Loucy (cell line): ENCODE measurements around the gene HDX.

Source experiments
- H2AFZ ChIP-seq: fragments of 200-600 bp; sonication (generic); 2 replicates; pipeline ENCODE4 v1.6.0; 2016; ENCODE audit warnings: antibody characterized with exemption, mild to moderate bottlenecking, low read length, moderate library complexity
- H3F3A ChIP-seq: fragments of 200-600 bp; 2 replicates; pipeline ENCODE4 v1.6.0; 2016; ENCODE audit warnings: antibody characterized with exemption, low read depth, mild to moderate bottlenecking
- H3K27me3 ChIP-seq: fragments of 200-600 bp; sonication (generic); 2 replicates; pipeline ENCODE4 v1.6.1; 2014; ENCODE audit warnings: low read length, mild to moderate bottlenecking; ENCODE audit not compliant: insufficient read depth, poor library complexity, severe bottlenecking
- H3K36me3 ChIP-seq: fragments of 200-600 bp; sonication (generic); 2 replicates; pipeline ENCODE4 v1.6.1; 2016; ENCODE audit warnings: low read length; ENCODE audit not compliant: insufficient read depth
- H3K4me1 ChIP-seq: fragments of 200-600 bp; sonication (generic); 2 replicates; pipeline ENCODE4 v1.5.1; 2014; ENCODE audit warnings: low read length, mild to moderate bottlenecking; ENCODE audit not compliant: insufficient read depth, poor library complexity, severe bottlenecking
- H3K4me2 ChIP-seq: fragments of 200-600 bp; sonication (generic); 2 replicates; pipeline ENCODE4 v1.6.0; 2014; ENCODE audit warnings: antibody characterized with exemption, low read length, low read depth, mild to moderate bottlenecking; ENCODE audit not compliant: poor library complexity, severe bottlenecking
- H3K4me3 ChIP-seq: fragments of 200-600 bp; sonication (generic); 2 replicates; pipeline ENCODE4 v1.5.1; 2014; ENCODE audit warnings: low read length, mild to moderate bottlenecking, mixed read lengths; ENCODE audit not compliant: poor library complexity, severe bottlenecking
- H3K79me2 ChIP-seq: fragments of 200-600 bp; sonication (generic); 2 replicates; pipeline ENCODE4 v1.6.1; 2014; ENCODE audit warnings: low read length; ENCODE audit not compliant: insufficient read depth
- H3K9ac ChIP-seq: fragments of 200-600 bp; sonication (generic); 2 replicates; pipeline ENCODE4 v1.6.0; 2014; ENCODE audit warnings: mild to moderate bottlenecking, low read depth, low read length, moderate library complexity; ENCODE audit not compliant: poor library complexity, severe bottlenecking
- H3K9me2 ChIP-seq: fragments of 200-600 bp; sonication (generic); replicated peaks from 2 replicates; pipeline ENCODE4 v1.6.1; 2016; ENCODE audit warnings: low read depth, low read length, mixed read lengths
- H3K9me3 ChIP-seq: fragments of 200-600 bp; sonication (generic); 2 replicates; pipeline ENCODE4 v1.6.1; 2014; ENCODE audit warnings: mild to moderate bottlenecking, antibody characterized with exemption, low read length, low read depth; ENCODE audit not compliant: insufficient read depth
- H4K20me1 ChIP-seq: fragments of 200-600 bp; sonication (generic); 2 replicates; pipeline ENCODE4 v1.6.0; 2014; ENCODE audit warnings: antibody characterized with exemption, low read length, mild to moderate bottlenecking; ENCODE audit not compliant: insufficient read depth, poor library complexity, severe bottlenecking
- EZH2phosphoT487 ChIP-seq: fragments of 200-600 bp; IDR thresholded peaks from 2 replicates; pipeline ENCODE4 v1.6.1; 2018; ENCODE audit warnings: antibody characterized with exemption, mild to moderate bottlenecking, moderate library complexity, borderline replicate concordance
- TF ChIP-seq, protein P1 (sequence below): fragments of 200-600 bp; sonication (generic); conservative IDR thresholded peaks from 2 replicates; pipeline ENCODE4 v1.5.1; 2014; ENCODE audit warnings: mild to moderate bottlenecking, antibody characterized with exemption, low read length

HDX gene

DNA sequence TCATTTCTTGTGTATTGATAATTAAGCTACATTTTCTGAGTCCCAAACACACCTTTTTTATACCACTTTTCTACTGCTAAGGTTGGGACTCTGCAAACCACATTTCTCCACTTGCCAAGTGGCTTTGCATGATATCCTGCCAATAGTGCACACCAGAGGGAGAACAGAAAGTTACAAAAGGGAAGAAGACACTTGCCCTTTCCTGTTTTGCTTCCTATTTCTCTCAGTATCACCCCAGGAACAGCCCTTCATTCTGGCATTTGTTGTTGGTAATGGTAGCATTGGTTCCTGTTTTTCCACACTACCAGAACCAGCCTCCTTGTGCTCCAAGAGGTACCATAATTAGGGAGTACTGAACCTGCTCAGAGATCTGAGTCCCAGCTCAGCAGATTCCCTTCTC lies 87.1 kb downstream of the HDX start:
- Histone ChIP-seq H3K79me2 (no peaks in the 10 kb centered on the region), H3K36me3 (no peaks in the 10 kb centered on the region), H3K9ac (no peak overlapping the region), H2AFZ (no peak overlapping the region), H3K4me3 (no peak overlapping the region), H4K20me1 (no peaks in the 10 kb centered on the region), H3F3A (no peaks in the 10 kb centered on the region), H3K9me2 (no peaks in the 10 kb centered on the region), H3K4me2 (no peak overlapping the region), H3K27me3 (no peaks in the 10 kb centered on the region), H3K9me3 (no peaks in the 10 kb centered on the region), H3K4me1 (no peaks in the 10 kb centered on the region)
- TF ChIP-seq, protein P1, sequence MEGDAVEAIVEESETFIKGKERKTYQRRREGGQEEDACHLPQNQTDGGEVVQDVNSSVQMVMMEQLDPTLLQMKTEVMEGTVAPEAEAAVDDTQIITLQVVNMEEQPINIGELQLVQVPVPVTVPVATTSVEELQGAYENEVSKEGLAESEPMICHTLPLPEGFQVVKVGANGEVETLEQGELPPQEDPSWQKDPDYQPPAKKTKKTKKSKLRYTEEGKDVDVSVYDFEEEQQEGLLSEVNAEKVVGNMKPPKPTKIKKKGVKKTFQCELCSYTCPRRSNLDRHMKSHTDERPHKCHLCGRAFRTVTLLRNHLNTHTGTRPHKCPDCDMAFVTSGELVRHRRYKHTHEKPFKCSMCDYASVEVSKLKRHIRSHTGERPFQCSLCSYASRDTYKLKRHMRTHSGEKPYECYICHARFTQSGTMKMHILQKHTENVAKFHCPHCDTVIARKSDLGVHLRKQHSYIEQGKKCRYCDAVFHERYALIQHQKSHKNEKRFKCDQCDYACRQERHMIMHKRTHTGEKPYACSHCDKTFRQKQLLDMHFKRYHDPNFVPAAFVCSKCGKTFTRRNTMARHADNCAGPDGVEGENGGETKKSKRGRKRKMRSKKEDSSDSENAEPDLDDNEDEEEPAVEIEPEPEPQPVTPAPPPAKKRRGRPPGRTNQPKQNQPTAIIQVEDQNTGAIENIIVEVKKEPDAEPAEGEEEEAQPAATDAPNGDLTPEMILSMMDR, result no peak
- TF ChIP-seq EZH2phosphoT487, result no peak

DNA sequence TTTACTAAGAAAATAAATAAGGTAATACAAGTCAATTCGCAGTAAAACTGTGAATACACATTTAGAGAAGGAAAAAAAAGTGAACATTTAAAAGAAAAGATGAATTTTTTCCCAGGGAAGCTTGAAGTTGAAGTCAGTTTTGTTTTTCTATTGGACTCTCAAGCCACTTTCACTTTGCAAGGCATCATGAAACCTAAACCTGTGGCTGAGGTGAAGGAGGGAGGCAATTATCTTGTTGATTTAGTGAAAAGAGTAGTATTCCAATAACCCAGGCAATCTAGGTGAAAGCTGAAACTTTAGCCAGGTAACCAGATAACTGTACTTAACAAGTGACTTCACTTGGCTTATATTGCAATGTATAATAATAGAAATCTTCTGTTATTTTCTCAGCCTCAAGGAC lies 138.6 kb downstream of the HDX start:
- TF ChIP-seq EZH2phosphoT487, result no peak
- TF ChIP-seq, protein P1, result no peak
- no peaks in the 10 kb centered on the region for H3K36me3 ChIP-seq
- no peaks in the 10 kb centered on the region for H3K4me1 ChIP-seq
- no peaks in the 10 kb centered on the region for H3K9me2 ChIP-seq
- no peaks in the 10 kb centered on the region for H3F3A ChIP-seq
- H3K79me2 ChIP-seq, result no peaks in the 10 kb centered on the region
- no peak overlapping the region for H3K4me2 ChIP-seq
- no peaks in the 10 kb centered on the region for H3K27me3 ChIP-seq
- no peak overlapping the region for H2AFZ ChIP-seq
- no peak overlapping the region for H3K4me3 ChIP-seq
- H4K20me1 ChIP-seq, result no peaks in the 10 kb centered on the region
- no peaks in the 10 kb centered on the region for H3K9me3 ChIP-seq
- H3K9ac ChIP-seq, result no peak overlapping the region

DNA sequence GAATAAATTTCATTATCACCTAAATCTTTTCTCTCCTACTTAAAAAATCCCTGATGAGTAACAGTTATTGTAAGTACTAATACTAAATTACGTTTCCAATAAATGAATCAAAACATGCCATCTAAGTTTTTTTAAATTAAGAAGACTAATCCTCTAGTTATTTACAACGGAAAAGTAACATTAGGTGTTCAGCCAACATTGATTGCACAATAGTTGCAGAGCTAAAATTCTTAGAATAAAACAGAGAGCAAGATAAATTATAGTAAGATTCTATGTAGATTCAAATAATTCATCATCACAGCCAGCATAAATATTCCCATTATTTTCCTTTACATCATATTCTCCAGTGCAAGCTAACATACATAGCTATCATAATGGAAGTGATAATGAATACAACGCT lies 139.2 kb downstream of the HDX start:
- H3K9me3 ChIP-seq, result no peaks in the 10 kb centered on the region
- H3K36me3 ChIP-seq, result no peaks in the 10 kb centered on the region
- H3F3A ChIP-seq, result no peaks in the 10 kb centered on the region
- no peaks in the 10 kb centered on the region for H3K4me1 ChIP-seq
- H2AFZ ChIP-seq, result no peak overlapping the region
- H3K4me3 ChIP-seq, result no peak overlapping the region
- no peak for TF ChIP-seq EZH2phosphoT487
- TF ChIP-seq, protein P1, result no peak
- H4K20me1 ChIP-seq, result no peaks in the 10 kb centered on the region
- H3K27me3 ChIP-seq, result no peaks in the 10 kb centered on the region
- no peak overlapping the region for H3K9ac ChIP-seq
- H3K4me2 ChIP-seq, result no peak overlapping the region
- H3K9me2 ChIP-seq, result no peaks in the 10 kb centered on the region
- H3K79me2 ChIP-seq, result no peaks in the 10 kb centered on the region
